ENCODE measurements around the gene THSD7A. TPM values are rescaled to one million over a fixed set of nuclear protein-coding genes. Genes with fewer than 3 reads are reported as not detected.

The THSD7A gene
- polyA plus RNA-seq, 1 donor from 2014 or later: 18.5 TPM

- no peaks in the 10 kb centered on the region for H4K20me1 ChIP-seq (ENCODE audit: insufficient read depth)
- H3K9ac ChIP-seq (ENCODE audit: low read length): no peak overlapping the region
- H2AFZ ChIP-seq (ENCODE audit: low read depth, low read length): no peak overlapping the region
- H3K79me2 ChIP-seq (replicated peaks; ENCODE audit: insufficient read depth, low read length): no peaks in the 10 kb centered on the region
- no peaks in the 10 kb centered on the region for H3K9me3 ChIP-seq (ENCODE audit: low read length)
- H3K27me3 ChIP-seq (ENCODE audit: insufficient read depth, low read depth, low read length): no peaks in the 10 kb centered on the region
- no peak overlapping the region for H3K4me2 ChIP-seq (ENCODE audit: low read length)
- no peaks in the 10 kb centered on the region for H3F3A ChIP-seq (ENCODE audit: insufficient read depth, low read length, poor library complexity, severe bottlenecking)
- H3K4me3 ChIP-seq (ENCODE audit: low read length): no peak overlapping the region
- TF ChIP-seq POLR2AphosphoS5 (IDR thresholded peaks at IDR 0.05) (no peak), RAD21 (conservative IDR thresholded peaks at IDR 0.05) (no peak), EP300 (conservative IDR thresholded peaks at IDR 0.05; ENCODE audit: poor library complexity, severe bottlenecking) (no peak), SMC3 (conservative IDR thresholded peaks at IDR 0.05; ENCODE audit: poor library complexity) (no peak), EZH2 (IDR thresholded peaks at IDR 0.05; ENCODE audit: borderline replicate concordance, insufficient read depth, low read length, poor library complexity, severe bottlenecking) (no peak), CTCF (IDR thresholded peaks at IDR 0.05; ENCODE audit: poor library complexity, severe bottlenecking) (no peak), REST (IDR thresholded peaks at IDR 0.05; ENCODE audit: borderline replicate concordance) (no peak), TAF1 (IDR thresholded peaks at IDR 0.05; ENCODE audit: low read depth) (no peak), MXI1 (conservative IDR thresholded peaks at IDR 0.05; ENCODE audit: poor library complexity, severe bottlenecking) (no peak)
- H3K36me3 ChIP-seq (ENCODE audit: insufficient read depth, low read length): no peaks in the 10 kb centered on the region
- no peaks in the 10 kb centered on the region for H3K9me2 ChIP-seq (ENCODE audit: insufficient read depth, low read length)
- no peak overlapping the region for H3K27ac ChIP-seq (ENCODE audit: low read length)
Measured at GRCh38 chr7:11667071-11667809, 164.8 kb downstream of the THSD7A start.

GRCh38 chr7:11665357-11665756 lies 166.6 kb downstream of the THSD7A start:
- Histone ChIP-seq H3K9me2 (ENCODE audit: insufficient read depth, low read length) (no peaks in the 10 kb centered on the region), H2AFZ (ENCODE audit: low read depth, low read length) (no peak overlapping the region), H3K9ac (ENCODE audit: low read length) (no peak overlapping the region), H3F3A (ENCODE audit: insufficient read depth, low read length, poor library complexity, severe bottlenecking) (no peaks in the 10 kb centered on the region), H3K36me3 (ENCODE audit: insufficient read depth, low read length) (no peaks in the 10 kb centered on the region), H3K9me3 (ENCODE audit: low read length) (no peaks in the 10 kb centered on the region), H3K27ac (ENCODE audit: low read length) (no peak overlapping the region), H3K4me2 (ENCODE audit: low read length) (no peak overlapping the region), H3K27me3 (ENCODE audit: insufficient read depth, low read depth, low read length) (no peaks in the 10 kb centered on the region), H3K79me2 (replicated peaks; ENCODE audit: insufficient read depth, low read length) (no peaks in the 10 kb centered on the region), H3K4me3 (ENCODE audit: low read length) (no peak overlapping the region), H4K20me1 (ENCODE audit: insufficient read depth) (no peaks in the 10 kb centered on the region)
- no peak for TF ChIP-seq EP300 (conservative IDR thresholded peaks at IDR 0.05; ENCODE audit: poor library complexity, severe bottlenecking)
- TF ChIP-seq RAD21 (conservative IDR thresholded peaks at IDR 0.05): no peak
- no peak for TF ChIP-seq EZH2 (IDR thresholded peaks at IDR 0.05; ENCODE audit: borderline replicate concordance, insufficient read depth, low read length, poor library complexity, severe bottlenecking)
- no peak for TF ChIP-seq CTCF (IDR thresholded peaks at IDR 0.05; ENCODE audit: poor library complexity, severe bottlenecking)
- no peak for TF ChIP-seq REST (IDR thresholded peaks at IDR 0.05; ENCODE audit: borderline replicate concordance)
- no peak for TF ChIP-seq POLR2AphosphoS5 (IDR thresholded peaks at IDR 0.05)
- TF ChIP-seq TAF1 (IDR thresholded peaks at IDR 0.05; ENCODE audit: low read depth): no peak
- no peak for TF ChIP-seq MXI1 (conservative IDR thresholded peaks at IDR 0.05; ENCODE audit: poor library complexity, severe bottlenecking)
- TF ChIP-seq SMC3 (conservative IDR thresholded peaks at IDR 0.05; ENCODE audit: poor library complexity): no peak
